Ishikawa (cell line): Measurements from ENCODE around the gene VSNL1.

Experiments used
- EP300 ChIP-seq: IDR thresholded peaks from 2 replicates; pipeline ENCODE4 v1.6.1; 2012; ENCODE audit warnings: borderline replicate concordance
- REST ChIP-seq: IDR thresholded peaks from 2 replicates; pipeline ENCODE4 v1.6.1; 2012; ENCODE audit warnings: low read depth, mild to moderate bottlenecking

GRCh38 chr2:17610521-17610920 lies 70.0 kb downstream of the VSNL1 start:
- TF ChIP-seq EP300: no peak
- TF ChIP-seq REST: no peak
